ENCODE data around the gene SOX5. TPM values are rescaled to one million over a fixed set of nuclear protein-coding genes. Genes with fewer than 3 reads are reported as not detected.

Gene SOX5
- total RNA-seq, 1 experiment from 2014 or later = 0.52 TPM

GRCh38 chr12:23950775-23951451 lies 1.4 kb upstream of the SOX5 start (continued):
- TF ChIP-seq, protein P1, sequence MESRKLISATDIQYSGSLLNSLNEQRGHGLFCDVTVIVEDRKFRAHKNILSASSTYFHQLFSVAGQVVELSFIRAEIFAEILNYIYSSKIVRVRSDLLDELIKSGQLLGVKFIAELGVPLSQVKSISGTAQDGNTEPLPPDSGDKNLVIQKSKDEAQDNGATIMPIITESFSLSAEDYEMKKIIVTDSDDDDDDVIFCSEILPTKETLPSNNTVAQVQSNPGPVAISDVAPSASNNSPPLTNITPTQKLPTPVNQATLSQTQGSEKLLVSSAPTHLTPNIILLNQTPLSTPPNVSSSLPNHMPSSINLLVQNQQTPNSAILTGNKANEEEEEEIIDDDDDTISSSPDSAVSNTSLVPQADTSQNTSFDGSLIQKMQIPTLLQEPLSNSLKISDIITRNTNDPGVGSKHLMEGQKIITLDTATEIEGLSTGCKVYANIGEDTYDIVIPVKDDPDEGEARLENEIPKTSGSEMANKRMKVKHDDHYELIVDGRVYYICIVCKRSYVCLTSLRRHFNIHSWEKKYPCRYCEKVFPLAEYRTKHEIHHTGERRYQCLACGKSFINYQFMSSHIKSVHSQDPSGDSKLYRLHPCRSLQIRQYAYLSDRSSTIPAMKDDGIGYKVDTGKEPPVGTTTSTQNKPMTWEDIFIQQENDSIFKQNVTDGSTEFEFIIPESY (IDR thresholded peaks at IDR 0.05; ENCODE audit: extremely low read depth, insufficient replicate concordance, low read length) = no peak
- no peak for TF ChIP-seq SIN3A (IDR thresholded peaks at IDR 0.05; ENCODE audit: low read depth)
- TF ChIP-seq SP1 (IDR thresholded peaks at IDR 0.05; ENCODE audit: low read depth) = no peak
- TF ChIP-seq EZH2 (IDR thresholded peaks at IDR 0.05) = no peak
- TF ChIP-seq, protein P2, sequence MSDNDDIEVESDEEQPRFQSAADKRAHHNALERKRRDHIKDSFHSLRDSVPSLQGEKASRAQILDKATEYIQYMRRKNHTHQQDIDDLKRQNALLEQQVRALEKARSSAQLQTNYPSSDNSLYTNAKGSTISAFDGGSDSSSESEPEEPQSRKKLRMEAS (IDR thresholded peaks at IDR 0.05) = no peak
- no peak for TF ChIP-seq ZFX (IDR thresholded peaks at IDR 0.05)
- no peak for TF ChIP-seq RAD21 (IDR thresholded peaks at IDR 0.05; ENCODE audit: low read depth)

- ATAC-seq = no peak
- Histone ChIP-seq H3K36me3 (ENCODE audit: control insufficient read depth in 1 of 2, insufficient read depth in 2 of 2, low read length in 2 of 2) (no peaks in the 10 kb centered on the region), H3K27me3 (ENCODE audit: insufficient read depth, low read length) (no peaks in the 10 kb centered on the region), H3K4me2 (ENCODE audit: low read length) (no peak overlapping the region), H4K20me1 (ENCODE audit: insufficient read depth) (no peaks in the 10 kb centered on the region), H3K27ac (ENCODE audit: low read depth, low read length) (no peak overlapping the region), H3K9ac (ENCODE audit: low read length) (no peak overlapping the region), H3K4me3 (replicated peaks in 1 of 2; ENCODE audit: low read depth in 1 of 2, low read length in 2 of 2) (no peak overlapping the region), H3K9me3 (ENCODE audit: control insufficient read depth in 1 of 2, insufficient read depth in 1 of 2, low read depth in 1 of 2, low read length in 2 of 2) (peaks cover 14 to 16% of the 10 kb centered on the region in 2 experiments; a peak in 3 of 4 replicates), H3K4me1 (ENCODE audit: control insufficient read depth in 1 of 2, insufficient read depth in 2 of 2, low read length in 2 of 2) (no peaks in the 10 kb centered on the region), H3K9me2 (ENCODE audit: insufficient read depth) (no peaks in the 10 kb centered on the region), H3K79me2 (ENCODE audit: insufficient read depth, low read length) (no peaks in the 10 kb centered on the region), H2AFZ (ENCODE audit: low read depth, low read length, poor library complexity, severe bottlenecking) (no peak overlapping the region)
- ChIA-PET CTCF (no interaction called here), POLR2A (no interaction called here), RAD21 (ENCODE audit: low non-redundant PET in 1 of 2, low total read pairs in 2 of 2, uncharacterized antibody in 2 of 2, unreplicated experiment in 2 of 2) (no interaction called here)
- no TSS peak for BruUV-seq (replicated peaks)
- intact Hi-C loops (cut with micrococcal nuclease) = no loop called here
- no peak for DNase-seq (ENCODE audit: low read depth, low spot score)
- TF ChIP-seq, protein P3, sequence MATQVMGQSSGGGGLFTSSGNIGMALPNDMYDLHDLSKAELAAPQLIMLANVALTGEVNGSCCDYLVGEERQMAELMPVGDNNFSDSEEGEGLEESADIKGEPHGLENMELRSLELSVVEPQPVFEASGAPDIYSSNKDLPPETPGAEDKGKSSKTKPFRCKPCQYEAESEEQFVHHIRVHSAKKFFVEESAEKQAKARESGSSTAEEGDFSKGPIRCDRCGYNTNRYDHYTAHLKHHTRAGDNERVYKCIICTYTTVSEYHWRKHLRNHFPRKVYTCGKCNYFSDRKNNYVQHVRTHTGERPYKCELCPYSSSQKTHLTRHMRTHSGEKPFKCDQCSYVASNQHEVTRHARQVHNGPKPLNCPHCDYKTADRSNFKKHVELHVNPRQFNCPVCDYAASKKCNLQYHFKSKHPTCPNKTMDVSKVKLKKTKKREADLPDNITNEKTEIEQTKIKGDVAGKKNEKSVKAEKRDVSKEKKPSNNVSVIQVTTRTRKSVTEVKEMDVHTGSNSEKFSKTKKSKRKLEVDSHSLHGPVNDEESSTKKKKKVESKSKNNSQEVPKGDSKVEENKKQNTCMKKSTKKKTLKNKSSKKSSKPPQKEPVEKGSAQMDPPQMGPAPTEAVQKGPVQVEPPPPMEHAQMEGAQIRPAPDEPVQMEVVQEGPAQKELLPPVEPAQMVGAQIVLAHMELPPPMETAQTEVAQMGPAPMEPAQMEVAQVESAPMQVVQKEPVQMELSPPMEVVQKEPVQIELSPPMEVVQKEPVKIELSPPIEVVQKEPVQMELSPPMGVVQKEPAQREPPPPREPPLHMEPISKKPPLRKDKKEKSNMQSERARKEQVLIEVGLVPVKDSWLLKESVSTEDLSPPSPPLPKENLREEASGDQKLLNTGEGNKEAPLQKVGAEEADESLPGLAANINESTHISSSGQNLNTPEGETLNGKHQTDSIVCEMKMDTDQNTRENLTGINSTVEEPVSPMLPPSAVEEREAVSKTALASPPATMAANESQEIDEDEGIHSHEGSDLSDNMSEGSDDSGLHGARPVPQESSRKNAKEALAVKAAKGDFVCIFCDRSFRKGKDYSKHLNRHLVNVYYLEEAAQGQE (IDR thresholded peaks at IDR 0.05; ENCODE audit: low read depth) = no peak
- TF ChIP-seq ZFX (IDR thresholded peaks at IDR 0.05) (no peak), EZH2 (IDR thresholded peaks at IDR 0.05) (no peak), RAD21 (IDR thresholded peaks at IDR 0.05; ENCODE audit: low read depth) (no peak), SP1 (IDR thresholded peaks at IDR 0.05; ENCODE audit: low read depth) (no peak), FOSL1 (IDR thresholded peaks at IDR 0.05; ENCODE audit: low read depth) (no peak), SIN3A (IDR thresholded peaks at IDR 0.05; ENCODE audit: low read depth) (no peak), EGR1 (IDR thresholded peaks at IDR 0.05; ENCODE audit: low read depth) (no peak), POLR2A (IDR thresholded peaks at IDR 0.05; ENCODE audit: borderline replicate concordance, extremely low read depth, insufficient read depth, insufficient read length) (no peak), CEBPB (IDR thresholded peaks at IDR 0.05; ENCODE audit: low read depth) (no peak), YY1 (IDR thresholded peaks at IDR 0.05; ENCODE audit: extremely low read depth, insufficient replicate concordance, low read depth, low read length) (no peak), ZNF274 (IDR thresholded peaks at IDR 0.05; ENCODE audit: low read depth, low read length) (no peak)
- TF ChIP-seq, protein P1 (IDR thresholded peaks at IDR 0.05; ENCODE audit: extremely low read depth, insufficient replicate concordance, low read length) = no peak
- TF ChIP-seq, protein P2 (IDR thresholded peaks at IDR 0.05) = no peak
- TF ChIP-seq, protein P4, sequence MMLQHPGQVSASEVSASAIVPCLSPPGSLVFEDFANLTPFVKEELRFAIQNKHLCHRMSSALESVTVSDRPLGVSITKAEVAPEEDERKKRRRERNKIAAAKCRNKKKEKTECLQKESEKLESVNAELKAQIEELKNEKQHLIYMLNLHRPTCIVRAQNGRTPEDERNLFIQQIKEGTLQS (IDR thresholded peaks at IDR 0.05) = no peak
Measured at GRCh38 chr12:23950210-23950774, 822 bp upstream of the SOX5 start.
